RWPE2 (cell line): ENCODE results near the gene RAB5A.
"Not testable (repeated sequence)": the region's sequence is repeated elsewhere in the genome, so short reads cannot be mapped to it uniquely, and the experiment has no call there.

Source experiments
- ATAC-seq: fragments of 200-7000 bp; cut with Tn5 transposase; 3 replicates; pipeline ENCODE4 v1.9.1; 2021; ENCODE audit warnings: low read depth
- DNase-seq: peaks from one replicate; pipeline ENCODE4 v3.0.0-alpha.2; 2020; ENCODE audit warnings: low spot score
- H3K27ac ChIP-seq: fragments of 450-650 bp; 2 replicates; pipeline ENCODE4 v1.5.1; 2017; ENCODE audit warnings: mild to moderate bottlenecking; ENCODE audit not compliant: poor library complexity, severe bottlenecking
- H3K27me3 ChIP-seq: fragments of 250-450 bp; sonication (Bioruptor Pico); 2 replicates; pipeline ENCODE4 v1.5.1; 2021; ENCODE audit warnings: mild to moderate bottlenecking, moderate library complexity; ENCODE audit not compliant: insufficient read depth, poor library complexity, severe bottlenecking
- H3K36me3 ChIP-seq: fragments of 250-450 bp; sonication (Bioruptor Pico); 2 replicates; pipeline ENCODE4 v1.5.1; 2020; ENCODE audit warnings: low read depth, mild to moderate bottlenecking, moderate library complexity
- H3K4me1 ChIP-seq: fragments of 250-450 bp; sonication (Bioruptor Pico); 2 replicates; pipeline ENCODE4 v1.5.1; 2021; ENCODE audit warnings: mild to moderate bottlenecking, moderate library complexity; ENCODE audit not compliant: insufficient read depth, poor library complexity, severe bottlenecking
- H3K4me3 ChIP-seq: fragments of 250-450 bp; sonication (Bioruptor Pico); 2 replicates; pipeline ENCODE4 v1.5.1; 2021; ENCODE audit warnings: mild to moderate bottlenecking, moderate library complexity; ENCODE audit not compliant: severe bottlenecking
- H3K9me3 ChIP-seq: fragments of 250-450 bp; sonication (Bioruptor Pico); 2 replicates; pipeline ENCODE4 v1.5.1; 2021; ENCODE audit warnings: mild to moderate bottlenecking, moderate library complexity; ENCODE audit not compliant: severe bottlenecking
- TF ChIP-seq, protein P1 (sequence below): fragments of 450-650 bp; IDR thresholded peaks from one replicate; pipeline ENCODE4 v1.5.1; 2017; ENCODE audit warnings: mild to moderate bottlenecking, moderate library complexity; ENCODE audit not compliant: poor library complexity, severe bottlenecking

Gene RAB5A

GRCh38 chr3:20027136-20027535 is 80.2 kb downstream of the RAB5A start:
- TF ChIP-seq, protein P1, sequence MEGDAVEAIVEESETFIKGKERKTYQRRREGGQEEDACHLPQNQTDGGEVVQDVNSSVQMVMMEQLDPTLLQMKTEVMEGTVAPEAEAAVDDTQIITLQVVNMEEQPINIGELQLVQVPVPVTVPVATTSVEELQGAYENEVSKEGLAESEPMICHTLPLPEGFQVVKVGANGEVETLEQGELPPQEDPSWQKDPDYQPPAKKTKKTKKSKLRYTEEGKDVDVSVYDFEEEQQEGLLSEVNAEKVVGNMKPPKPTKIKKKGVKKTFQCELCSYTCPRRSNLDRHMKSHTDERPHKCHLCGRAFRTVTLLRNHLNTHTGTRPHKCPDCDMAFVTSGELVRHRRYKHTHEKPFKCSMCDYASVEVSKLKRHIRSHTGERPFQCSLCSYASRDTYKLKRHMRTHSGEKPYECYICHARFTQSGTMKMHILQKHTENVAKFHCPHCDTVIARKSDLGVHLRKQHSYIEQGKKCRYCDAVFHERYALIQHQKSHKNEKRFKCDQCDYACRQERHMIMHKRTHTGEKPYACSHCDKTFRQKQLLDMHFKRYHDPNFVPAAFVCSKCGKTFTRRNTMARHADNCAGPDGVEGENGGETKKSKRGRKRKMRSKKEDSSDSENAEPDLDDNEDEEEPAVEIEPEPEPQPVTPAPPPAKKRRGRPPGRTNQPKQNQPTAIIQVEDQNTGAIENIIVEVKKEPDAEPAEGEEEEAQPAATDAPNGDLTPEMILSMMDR: no peak
- no peak for DNase-seq
- H3K36me3 ChIP-seq: no peaks in the 10 kb centered on the region
- H3K27ac ChIP-seq: no peak overlapping the region
- no peaks in the 10 kb centered on the region for H3K9me3 ChIP-seq
- no peaks in the 10 kb centered on the region for H3K4me1 ChIP-seq
- no peak overlapping the region for H3K4me3 ChIP-seq
- no peaks in the 10 kb centered on the region for H3K27me3 ChIP-seq
- no peak for ATAC-seq

DNA sequence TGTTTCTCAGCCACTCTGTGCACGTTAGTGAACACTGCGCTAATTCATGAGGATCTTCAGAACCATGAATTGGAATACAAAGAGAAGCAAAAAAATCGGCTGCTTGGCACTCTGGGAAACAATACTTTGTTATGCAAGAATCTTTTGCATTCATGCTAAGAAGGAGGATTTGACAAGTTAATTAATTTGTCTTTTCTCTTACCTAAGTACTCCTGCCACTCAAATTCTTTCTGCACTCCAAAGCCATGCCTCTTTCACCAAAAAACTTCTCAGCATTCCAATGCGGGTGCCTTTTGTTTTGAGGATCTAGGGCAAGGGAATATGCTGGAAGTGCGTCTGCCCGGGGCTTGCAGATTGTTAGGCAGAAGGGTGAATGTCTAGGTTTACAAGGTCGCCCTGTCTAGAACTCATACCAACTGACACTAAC is 82.0 kb downstream of the RAB5A start:
- TF ChIP-seq, protein P1: no peak
- Histone ChIP-seq H3K27ac (no peak overlapping the region), H3K36me3 (no peaks in the 10 kb centered on the region), H3K9me3 (no peaks in the 10 kb centered on the region), H3K4me3 (no peak overlapping the region), H3K27me3 (no peaks in the 10 kb centered on the region), H3K4me1 (no peaks in the 10 kb centered on the region)
- ATAC-seq (no peak), DNase-seq (no peak)

- ATAC-seq, H3K9me3 ChIP-seq, H3K27me3 ChIP-seq, H3K4me3 ChIP-seq, H3K27ac ChIP-seq, DNase-seq, H3K4me1 ChIP-seq, H3K36me3 ChIP-seq: not testable (repeated sequence)
These were observed 85.0 kb downstream of the RAB5A start for GRCh38 chr3:20031939-20032338.
